DND-41 (cell line): ENCODE results near the gene TPK1.
A peak's percentile ranks its signal among the peaks of the same experiment; 100 is the strongest.

Experiments
- ATAC-seq: fragments of 200-7000 bp; cut with Tn5 transposase; 3 replicates; pipeline ENCODE4 v1.9.1; 2021; ENCODE audit warnings: low read depth; ENCODE audit not compliant: insufficient read depth
- DNase-seq: peaks from one replicate; pipeline ENCODE4 v3.0.0-alpha.2; 2020
- H2AFZ ChIP-seq: 2 replicates; pipeline ENCODE4 v1.6.0; 2012; ENCODE audit warnings: low read depth, low read length
- H3K27ac ChIP-seq: 2 replicates; pipeline ENCODE4 v1.5.1; 2012; ENCODE audit warnings: low read length, inconsistent platforms
- H3K27me3 ChIP-seq: fragments of 200-600 bp; sonication (generic); 2 replicates; pipeline ENCODE4 v1.6.0; 2012; ENCODE audit warnings: low read length, mild to moderate bottlenecking, inconsistent platforms; ENCODE audit not compliant: insufficient read depth, poor library complexity
- H3K36me3 ChIP-seq: 2 replicates; pipeline ENCODE4 v1.5.1; 2012; ENCODE audit warnings: low read length, inconsistent platforms; ENCODE audit not compliant: insufficient read depth
- H3K4me1 ChIP-seq: 2 replicates; pipeline ENCODE4 v1.5.1; 2012; ENCODE audit warnings: mild to moderate bottlenecking, low read length; ENCODE audit not compliant: insufficient read depth
- H3K4me2 ChIP-seq: 2 replicates; pipeline ENCODE4 v1.6.0; 2012; ENCODE audit warnings: mild to moderate bottlenecking, moderate library complexity, low read length, inconsistent platforms; ENCODE audit not compliant: insufficient read depth
- H3K4me3 ChIP-seq, 2 experiments: fragments of 200-600 bp in 1 of 2; shearing (Covaris generic) in 1 of 2; 2 replicates each; pipeline ENCODE4 v1.5.1; 2012 to 2016; ENCODE audit warnings: inconsistent platforms in 2 of 2, low read length in 2 of 2, mild to moderate bottlenecking in 2 of 2, low read depth in 1 of 2, moderate library complexity in 1 of 2
- H3K79me2 ChIP-seq: 2 replicates; pipeline ENCODE4 v1.6.0; 2012; ENCODE audit warnings: low read length, inconsistent platforms; ENCODE audit not compliant: insufficient read depth
- H3K9ac ChIP-seq: 2 replicates; pipeline ENCODE4 v1.6.0; 2012; ENCODE audit warnings: low read depth, mild to moderate bottlenecking, inconsistent platforms, low read length, moderate library complexity
- H3K9me3 ChIP-seq: 2 replicates; pipeline ENCODE4 v1.5.1; 2012; ENCODE audit warnings: low read length, moderate library complexity, mild to moderate bottlenecking, inconsistent platforms; ENCODE audit not compliant: insufficient read depth, severe bottlenecking
- H4K20me1 ChIP-seq: 2 replicates; pipeline ENCODE4 v1.6.0; 2012; ENCODE audit warnings: low read length; ENCODE audit not compliant: insufficient read depth
- EZH2 ChIP-seq: IDR thresholded peaks from 3 replicates; pipeline ENCODE4 v1.6.1; 2012; ENCODE audit warnings: borderline replicate concordance, low read depth, mild to moderate bottlenecking, moderate library complexity, low read length, inconsistent platforms; ENCODE audit not compliant: severe bottlenecking
- TF ChIP-seq, protein P1 (sequence below): IDR thresholded peaks from 2 replicates; pipeline ENCODE4 v1.5.1; 2012; ENCODE audit warnings: borderline replicate concordance, low read length, moderate library complexity, mild to moderate bottlenecking; ENCODE audit not compliant: poor library complexity, severe bottlenecking; ENCODE audit errors: extremely low read depth

TPK1 gene

DNA sequence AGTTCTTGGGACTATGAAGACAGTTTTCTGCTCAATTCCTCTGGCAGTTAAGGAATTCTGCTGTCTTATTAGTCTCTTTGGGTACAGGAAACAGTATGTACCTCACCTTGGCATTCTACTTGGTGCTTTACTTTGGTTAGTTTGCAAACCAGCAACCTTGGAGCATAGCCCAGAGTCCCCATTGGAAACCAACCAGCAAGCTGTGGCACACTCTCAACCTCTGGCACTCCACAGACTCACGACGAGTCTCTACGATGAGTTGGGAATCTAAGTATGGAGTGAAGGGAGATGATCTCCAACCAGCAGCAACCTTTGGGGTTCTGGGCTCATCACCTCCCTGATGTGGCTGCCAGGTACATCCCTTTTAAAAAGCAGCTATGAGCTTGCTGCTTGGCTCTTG, 43.8 kb downstream of the TPK1 start:
- no peaks in the 10 kb centered on the region for H3K79me2 ChIP-seq
- H3K27ac ChIP-seq = no peak overlapping the region
- no peak overlapping the region for H3K9ac ChIP-seq
- no peaks in the 10 kb centered on the region for H3K27me3 ChIP-seq
- H3K4me1 ChIP-seq = no peaks in the 10 kb centered on the region
- no peaks in the 10 kb centered on the region for H3K9me3 ChIP-seq
- no peak overlapping the region for H3K4me3 ChIP-seq
- H2AFZ ChIP-seq = no peak overlapping the region
- TF ChIP-seq, protein P1, sequence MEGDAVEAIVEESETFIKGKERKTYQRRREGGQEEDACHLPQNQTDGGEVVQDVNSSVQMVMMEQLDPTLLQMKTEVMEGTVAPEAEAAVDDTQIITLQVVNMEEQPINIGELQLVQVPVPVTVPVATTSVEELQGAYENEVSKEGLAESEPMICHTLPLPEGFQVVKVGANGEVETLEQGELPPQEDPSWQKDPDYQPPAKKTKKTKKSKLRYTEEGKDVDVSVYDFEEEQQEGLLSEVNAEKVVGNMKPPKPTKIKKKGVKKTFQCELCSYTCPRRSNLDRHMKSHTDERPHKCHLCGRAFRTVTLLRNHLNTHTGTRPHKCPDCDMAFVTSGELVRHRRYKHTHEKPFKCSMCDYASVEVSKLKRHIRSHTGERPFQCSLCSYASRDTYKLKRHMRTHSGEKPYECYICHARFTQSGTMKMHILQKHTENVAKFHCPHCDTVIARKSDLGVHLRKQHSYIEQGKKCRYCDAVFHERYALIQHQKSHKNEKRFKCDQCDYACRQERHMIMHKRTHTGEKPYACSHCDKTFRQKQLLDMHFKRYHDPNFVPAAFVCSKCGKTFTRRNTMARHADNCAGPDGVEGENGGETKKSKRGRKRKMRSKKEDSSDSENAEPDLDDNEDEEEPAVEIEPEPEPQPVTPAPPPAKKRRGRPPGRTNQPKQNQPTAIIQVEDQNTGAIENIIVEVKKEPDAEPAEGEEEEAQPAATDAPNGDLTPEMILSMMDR = no peak
- no peak for TF ChIP-seq EZH2
- ATAC-seq = no peak
- H3K4me2 ChIP-seq = no peak overlapping the region
- no peak for DNase-seq
- no peaks in the 10 kb centered on the region for H4K20me1 ChIP-seq
- H3K36me3 ChIP-seq = no peaks in the 10 kb centered on the region

DNA sequence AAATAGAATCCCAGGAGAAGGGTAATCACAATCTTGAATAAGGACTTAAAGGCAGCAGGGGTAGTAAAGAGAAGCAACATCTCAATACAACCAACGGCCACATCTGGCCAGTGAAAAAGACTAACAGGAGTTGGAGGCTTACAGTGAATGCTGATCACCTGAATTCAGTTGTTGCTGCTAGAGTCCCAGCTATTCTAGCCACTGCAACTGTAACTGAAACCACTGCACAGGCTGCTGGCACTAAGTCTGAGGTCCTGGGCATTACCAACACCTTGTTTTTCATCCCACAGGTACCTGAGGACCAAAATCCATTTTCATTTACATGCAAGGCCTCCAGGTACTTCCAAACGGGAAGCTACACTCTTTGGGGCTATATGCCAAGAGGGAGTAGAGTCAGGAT, 44.4 kb downstream of the TPK1 start:
- Histone ChIP-seq H3K4me3 (no peak overlapping the region), H3K9ac (no peak overlapping the region), H3K27me3 (no peaks in the 10 kb centered on the region), H3K4me2 (no peak overlapping the region), H3K79me2 (no peaks in the 10 kb centered on the region), H3K36me3 (no peaks in the 10 kb centered on the region), H2AFZ (no peak overlapping the region), H3K9me3 (no peaks in the 10 kb centered on the region), H4K20me1 (no peaks in the 10 kb centered on the region), H3K4me1 (no peaks in the 10 kb centered on the region), H3K27ac (no peak overlapping the region)
- ATAC-seq = no peak
- no peak for DNase-seq
- TF ChIP-seq, protein P1 = no peak
- TF ChIP-seq EZH2 = no peak

DNA sequence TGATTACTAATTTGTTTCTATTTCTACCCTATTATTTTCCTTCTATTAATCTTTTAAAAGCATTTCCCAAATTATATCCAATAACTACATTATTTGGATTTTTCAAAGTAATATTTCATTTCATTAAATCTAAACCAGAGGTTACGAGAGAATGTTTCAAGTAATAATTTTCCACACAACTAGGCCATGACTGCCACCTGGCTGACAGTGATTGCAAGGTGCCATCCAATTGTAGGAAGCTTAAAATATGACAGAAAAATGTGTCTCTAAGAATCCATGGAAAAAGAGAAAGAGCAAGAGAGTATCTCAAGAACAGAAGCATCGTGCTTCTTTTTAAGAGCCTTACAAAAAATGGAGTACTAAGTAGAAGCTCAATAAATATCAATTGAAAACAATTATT, 48.7 kb downstream of the TPK1 start:
- Histone ChIP-seq H4K20me1 (no peaks in the 10 kb centered on the region), H3K79me2 (no peaks in the 10 kb centered on the region), H3K9ac (no peak overlapping the region), H3K4me1 (no peaks in the 10 kb centered on the region), H3K9me3 (no peaks in the 10 kb centered on the region), H3K4me3 (no peak overlapping the region), H3K4me2 (no peak overlapping the region), H3K36me3 (no peaks in the 10 kb centered on the region), H2AFZ (no peak overlapping the region), H3K27me3 (no peaks in the 10 kb centered on the region), H3K27ac (no peak overlapping the region)
- no peak for TF ChIP-seq EZH2
- TF ChIP-seq, protein P1 = peak; percentile 24
- no peak for DNase-seq
- no peak for ATAC-seq

DNA sequence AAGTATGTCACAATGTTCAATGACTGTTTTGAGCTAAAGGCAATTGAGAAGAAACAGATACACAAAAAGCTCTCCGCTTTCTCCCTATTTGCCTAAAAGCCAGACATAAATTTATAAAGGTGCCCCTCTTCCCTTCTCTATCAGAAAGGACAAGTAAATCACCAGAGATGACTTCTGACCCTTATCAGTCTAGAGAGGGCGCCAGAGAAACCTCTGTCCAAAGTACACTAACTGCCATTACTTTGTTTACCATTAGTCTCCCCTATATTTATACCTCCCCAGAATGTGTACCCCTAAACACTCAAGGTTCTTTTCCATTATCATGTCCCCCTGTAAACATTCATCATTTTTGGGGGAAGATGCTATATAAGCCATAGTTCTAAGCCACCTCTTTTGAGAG, 49.3 kb downstream of the TPK1 start:
- H3K4me2 ChIP-seq = no peak overlapping the region
- H2AFZ ChIP-seq = no peak overlapping the region
- no peaks in the 10 kb centered on the region for H3K4me1 ChIP-seq
- TF ChIP-seq, protein P1 = peak; percentile 26
- TF ChIP-seq EZH2 = no peak
- H3K79me2 ChIP-seq = no peaks in the 10 kb centered on the region
- no peaks in the 10 kb centered on the region for H3K27me3 ChIP-seq
- H3K36me3 ChIP-seq = no peaks in the 10 kb centered on the region
- no peak overlapping the region for H3K27ac ChIP-seq
- H3K4me3 ChIP-seq = no peak overlapping the region
- ATAC-seq (no peak), DNase-seq (no peak)
- no peaks in the 10 kb centered on the region for H4K20me1 ChIP-seq
- no peaks in the 10 kb centered on the region for H3K9me3 ChIP-seq
- no peak overlapping the region for H3K9ac ChIP-seq
